ENCODE data around the gene TASP1.
A peak's percentile ranks its signal among the peaks of the same experiment; 100 is the strongest.

The TASP1 gene

DNA sequence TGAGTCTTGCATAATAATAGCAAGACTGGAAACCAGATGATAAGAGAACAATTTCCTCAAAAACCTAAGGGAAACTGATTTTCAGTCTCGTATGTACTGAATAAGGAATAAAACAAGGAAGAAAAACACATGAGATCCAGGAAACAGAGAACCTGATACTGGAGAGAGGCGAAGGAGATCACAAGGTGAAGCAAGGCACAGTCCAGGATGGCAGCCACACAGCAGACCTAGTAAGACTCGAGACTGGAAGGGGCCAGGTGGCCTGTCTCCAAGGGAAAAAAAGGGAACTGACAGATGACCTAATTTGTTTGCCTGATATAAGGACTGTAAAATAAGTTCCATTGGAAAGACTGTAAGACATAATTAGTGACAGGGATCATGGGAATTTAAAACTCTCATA, 71.1 kb downstream of the TASP1 start:
- no peak for DNase-seq

DNA sequence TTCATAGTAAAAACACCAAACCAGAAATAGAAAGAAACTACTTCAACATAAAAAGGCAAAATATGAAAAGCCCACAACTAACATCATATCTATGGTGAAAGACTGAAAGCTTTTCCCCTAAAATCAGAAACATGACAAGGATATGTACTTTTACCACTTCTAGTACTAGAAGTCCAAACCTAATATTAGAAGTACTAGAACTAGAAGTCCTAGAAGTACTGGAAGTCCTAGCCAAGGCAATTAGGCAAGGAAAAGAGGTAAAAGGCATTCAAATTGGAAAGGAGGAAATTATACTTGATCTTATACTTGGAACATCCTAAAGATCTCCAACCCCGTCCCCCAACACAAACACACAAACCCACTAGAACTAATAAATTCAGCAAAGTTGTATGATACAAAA, 74.9 kb downstream of the TASP1 start:
- DNase-seq: no peak

DNA sequence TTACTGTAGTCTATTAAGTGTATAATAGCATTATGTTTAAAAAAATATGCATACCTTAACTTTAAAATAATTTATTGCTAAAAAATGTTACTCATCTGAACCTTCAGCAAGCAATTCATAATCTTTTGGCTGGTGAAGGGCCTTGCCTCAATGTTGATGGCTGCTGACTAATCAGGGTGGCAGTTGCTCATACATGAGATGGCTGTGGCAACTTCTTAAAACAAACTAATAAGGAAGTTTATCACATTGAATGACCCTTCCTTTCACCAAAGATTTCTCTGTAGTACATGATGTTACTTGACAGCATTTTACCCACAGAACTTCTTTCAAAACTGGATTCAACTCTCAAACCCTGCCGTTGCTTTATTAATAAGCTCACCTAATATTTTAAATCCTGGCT, 84.0 kb downstream of the TASP1 start:
- DNase-seq: no peak

DNA sequence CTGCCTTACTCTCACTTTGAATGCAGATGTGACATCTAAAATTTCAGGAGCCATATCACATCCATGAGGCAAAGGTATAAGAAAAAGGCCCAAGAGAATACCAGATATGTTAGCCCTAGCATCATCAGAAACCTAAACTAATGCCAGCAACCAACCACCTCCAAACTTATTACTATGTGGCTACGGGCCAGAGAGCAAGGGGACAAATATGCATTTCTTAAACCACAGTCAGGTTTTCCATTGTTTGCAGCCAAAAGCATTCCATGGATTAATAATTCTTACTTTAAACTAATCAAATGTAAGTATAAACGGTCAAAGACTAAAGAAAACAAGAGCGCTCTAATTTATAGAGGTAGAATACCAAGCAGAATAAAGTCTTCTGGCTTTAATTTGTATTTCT, 84.7 kb downstream of the TASP1 start:
- no peak for DNase-seq

DNA sequence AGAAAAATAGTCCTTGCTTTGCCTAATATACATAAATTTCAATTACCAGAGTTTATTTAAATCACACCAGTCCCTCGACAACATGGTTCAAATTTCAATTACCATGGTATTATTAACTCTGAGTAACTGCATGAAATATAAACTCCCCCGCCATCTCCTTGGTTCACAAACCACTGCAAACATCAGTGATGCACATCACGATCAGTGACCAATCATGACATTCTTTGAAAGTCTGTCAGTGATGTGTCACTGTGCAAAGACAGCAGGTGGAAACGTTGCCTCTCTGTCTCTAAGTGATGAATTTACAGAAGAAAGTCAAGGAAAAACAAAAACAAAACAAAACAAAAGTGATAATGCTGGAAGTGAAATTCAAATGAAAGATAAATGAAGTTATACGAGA, 86.7 kb downstream of the TASP1 start:
- DNase-seq: no peak

DNA sequence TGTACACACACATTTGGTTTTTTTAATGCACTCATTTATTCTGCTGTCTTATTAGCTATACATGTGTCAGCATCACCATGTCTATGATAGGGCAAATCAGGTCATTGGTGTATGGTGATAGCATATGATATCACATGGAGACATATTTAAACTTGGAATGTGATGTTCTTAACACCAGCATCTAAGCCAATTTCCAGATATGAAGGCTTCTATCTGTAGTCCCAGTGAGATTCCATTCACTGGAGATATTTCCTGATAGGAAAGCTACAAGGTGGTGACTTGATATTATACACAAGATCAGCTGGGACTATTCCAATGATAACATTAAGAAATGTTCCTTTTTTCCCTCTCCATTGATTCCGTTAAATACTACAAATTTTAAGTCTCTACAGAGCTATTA, 89.3 kb downstream of the TASP1 start:
- DNase-seq: no peak

DNA sequence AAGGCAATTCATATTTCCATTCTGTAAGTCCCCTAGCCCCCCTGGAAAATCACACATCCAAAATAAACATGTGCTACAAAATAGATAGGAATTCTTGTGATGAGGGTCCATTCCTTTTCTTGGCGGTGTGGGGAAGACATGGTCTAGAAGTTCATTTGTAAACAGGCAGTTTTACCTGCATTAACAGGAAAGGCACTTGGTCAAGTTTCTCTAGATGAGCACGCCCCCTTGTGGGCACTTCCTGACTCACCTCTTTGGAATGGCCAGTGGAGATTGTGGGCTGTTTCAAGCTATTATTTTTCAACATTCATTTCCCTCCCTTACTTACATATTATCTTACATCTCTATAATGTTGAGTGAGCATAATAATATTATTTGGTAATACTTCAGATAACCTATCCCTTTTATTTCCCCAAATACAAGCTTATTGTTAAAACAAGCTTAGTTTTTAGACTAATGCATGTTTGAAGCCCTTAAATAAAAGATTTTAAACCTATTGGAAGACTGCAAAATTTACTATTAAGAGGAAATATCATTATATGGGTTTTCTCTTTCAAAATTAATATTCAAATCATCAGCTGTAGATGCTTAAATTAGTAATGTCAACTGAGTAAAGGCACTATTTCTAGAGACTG, 92.1 kb downstream of the TASP1 start:
- DNase-seq: peak; percentile 85

DNA sequence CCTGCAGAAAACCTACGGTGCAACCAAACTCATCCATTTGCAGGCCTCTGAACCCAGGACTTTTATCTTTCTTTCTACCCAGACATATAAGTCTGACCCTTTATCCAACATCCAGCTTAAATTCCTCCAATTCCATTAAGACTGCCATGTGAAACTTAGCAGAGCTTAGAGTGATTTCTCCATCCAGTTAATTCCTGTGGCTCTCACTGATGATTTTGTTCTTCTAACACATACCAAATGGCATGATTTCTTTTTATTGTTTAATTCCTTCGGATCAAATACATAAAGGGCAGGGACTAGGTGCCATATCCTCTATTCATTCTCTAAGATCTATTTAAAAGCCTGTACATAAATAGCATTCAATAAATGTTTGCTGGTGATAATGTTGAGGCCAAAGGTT, 92.9 kb downstream of the TASP1 start:
- no peak for DNase-seq

DNA sequence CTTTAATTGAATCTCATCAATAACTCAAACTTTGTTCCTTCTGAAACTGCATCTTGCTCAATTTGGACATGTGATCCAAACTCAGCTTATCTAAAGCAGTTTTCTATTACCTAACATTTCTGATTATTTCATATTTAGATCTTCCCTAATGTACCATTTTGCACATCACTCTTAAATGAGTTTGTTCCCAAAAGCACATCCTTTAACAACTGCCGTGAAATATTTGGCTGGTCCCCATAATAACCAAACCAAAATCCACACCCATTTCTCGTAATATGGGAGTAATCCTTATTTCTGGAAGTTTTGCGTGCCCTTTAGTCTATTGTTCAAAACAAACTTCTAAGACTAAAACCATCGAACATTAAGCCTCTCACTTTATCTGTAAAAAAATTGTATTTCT, 94.9 kb downstream of the TASP1 start:
- DNase-seq: no peak

DNA sequence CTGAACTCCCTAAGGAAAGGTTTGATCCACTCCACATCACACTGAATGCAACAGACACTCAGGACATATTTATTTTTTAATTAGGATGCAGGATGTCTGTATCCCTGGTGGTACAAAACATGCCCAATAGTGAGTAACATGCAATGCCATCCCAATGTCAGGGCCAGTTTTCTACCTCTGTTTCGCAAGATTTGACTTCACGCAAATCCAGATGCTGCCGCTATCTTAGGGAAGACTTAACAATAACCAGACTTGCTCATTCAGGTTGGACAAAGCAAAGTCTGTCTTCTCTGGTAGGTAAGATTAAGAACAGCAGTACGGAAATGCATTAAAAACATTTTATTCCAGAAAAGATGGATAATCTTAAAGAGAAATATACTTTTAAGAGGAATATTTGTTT, 103.1 kb downstream of the TASP1 start:
- DNase-seq: no peak

DNA sequence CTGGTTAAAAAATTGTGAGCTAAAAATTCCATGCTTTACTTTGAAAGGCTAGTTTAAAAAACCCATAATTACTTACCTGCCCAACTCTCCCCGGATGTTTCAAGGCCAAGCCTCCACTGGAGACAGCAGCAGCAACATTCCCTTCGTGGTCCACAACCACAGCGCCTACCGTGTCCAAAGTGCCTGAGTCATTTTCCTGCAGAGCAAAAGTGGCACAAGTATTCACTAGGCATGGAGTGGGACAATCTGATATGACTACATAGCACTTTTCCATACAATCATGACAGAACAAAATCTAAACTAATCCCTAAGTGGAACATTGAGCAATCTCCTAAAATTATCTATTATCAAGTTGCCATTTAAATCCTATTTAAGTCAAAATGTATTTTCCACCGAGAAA, 104.8 kb downstream of the TASP1 start:
- DNase-seq: no peak

DNA sequence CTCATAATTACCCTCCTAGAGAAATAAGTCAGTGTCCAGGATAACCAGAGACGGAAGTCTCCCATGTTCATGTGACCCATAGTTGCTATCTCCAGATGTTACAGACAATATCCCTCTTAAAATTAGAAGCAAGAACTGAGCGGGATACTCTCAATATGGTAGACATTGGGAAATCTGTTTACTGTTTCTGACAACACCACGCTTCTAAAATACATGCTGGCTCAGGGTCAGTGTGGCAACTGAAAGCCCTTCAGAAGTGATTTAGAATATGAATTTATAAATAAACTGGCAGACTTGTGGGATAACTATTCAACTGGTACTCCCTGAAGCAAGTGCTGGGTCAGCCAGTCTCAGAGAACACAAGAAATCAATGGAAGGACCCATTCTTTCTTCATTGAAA, 108.6 kb downstream of the TASP1 start:
- DNase-seq: no peak

DNA sequence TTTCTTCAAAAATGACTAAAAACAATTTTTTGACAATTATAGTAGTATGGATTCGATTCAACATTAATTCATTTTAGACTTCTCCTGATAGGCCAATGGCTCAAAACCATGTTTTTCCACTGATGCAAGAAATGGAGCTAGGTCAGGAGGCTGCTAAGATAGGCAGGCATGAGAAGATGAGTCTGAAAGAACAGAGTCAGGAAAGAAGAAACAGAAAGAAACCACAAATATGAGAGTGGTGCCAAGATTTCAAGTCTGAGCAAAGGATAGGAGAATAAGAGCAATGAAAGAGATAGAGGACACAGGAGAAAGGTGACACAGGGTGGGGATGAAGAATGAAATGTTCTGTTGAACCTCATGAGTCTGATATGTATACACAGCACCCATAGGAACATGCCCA, 112.2 kb downstream of the TASP1 start:
- no peak for DNase-seq

DNA sequence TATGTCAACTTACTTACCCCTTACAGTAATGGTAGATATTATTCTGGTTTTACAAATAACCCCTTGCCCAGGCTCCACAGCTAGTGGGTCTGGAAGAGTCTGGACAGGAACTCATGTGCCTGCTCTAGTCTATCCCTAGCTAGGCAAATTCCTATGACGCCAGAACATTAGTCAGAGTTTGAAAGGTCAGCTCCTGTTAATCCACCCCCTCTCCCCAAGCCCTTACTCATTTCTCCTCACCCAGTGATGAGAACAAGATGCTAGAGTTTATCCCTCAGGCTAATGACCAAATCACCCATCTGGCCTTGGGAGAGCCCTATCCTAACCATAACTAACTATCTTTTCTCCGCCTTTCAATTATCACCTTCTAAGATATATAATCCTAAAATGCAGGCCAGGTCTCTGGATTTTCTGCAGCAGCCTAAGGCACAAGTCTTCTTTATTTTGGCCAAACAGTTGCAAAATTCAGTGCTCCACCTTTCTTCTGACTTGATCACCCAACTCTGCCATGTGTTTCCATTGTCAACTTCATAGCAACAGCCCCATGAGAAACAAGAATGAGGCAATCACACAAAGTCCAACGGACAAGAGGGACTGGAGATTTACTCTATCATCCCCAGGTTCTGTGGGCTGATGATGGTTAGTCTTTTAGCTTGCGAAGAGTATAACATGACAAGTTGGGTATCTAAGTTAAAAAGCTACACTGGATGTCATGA, 113.3 kb downstream of the TASP1 start:
- no peak for DNase-seq

DNA sequence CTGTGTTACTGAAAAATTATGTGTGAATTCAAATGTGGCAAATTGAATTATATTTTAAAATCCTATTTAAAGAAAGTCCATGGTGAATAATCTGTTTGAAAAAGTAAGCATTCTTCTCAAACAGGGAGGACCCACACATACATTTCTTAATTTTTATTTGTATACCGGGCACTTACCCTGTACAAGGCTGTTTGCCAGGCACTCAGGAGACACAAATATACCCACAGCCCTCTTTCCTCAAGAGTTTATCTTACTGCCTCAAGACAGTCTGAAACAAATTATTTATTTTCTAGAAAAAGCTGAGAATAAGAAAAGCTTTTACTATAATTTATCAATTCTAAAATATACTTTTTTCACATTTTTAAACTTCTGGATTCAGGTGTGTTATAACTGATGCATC, 114.4 kb downstream of the TASP1 start:
- DNase-seq: no peak

DNA sequence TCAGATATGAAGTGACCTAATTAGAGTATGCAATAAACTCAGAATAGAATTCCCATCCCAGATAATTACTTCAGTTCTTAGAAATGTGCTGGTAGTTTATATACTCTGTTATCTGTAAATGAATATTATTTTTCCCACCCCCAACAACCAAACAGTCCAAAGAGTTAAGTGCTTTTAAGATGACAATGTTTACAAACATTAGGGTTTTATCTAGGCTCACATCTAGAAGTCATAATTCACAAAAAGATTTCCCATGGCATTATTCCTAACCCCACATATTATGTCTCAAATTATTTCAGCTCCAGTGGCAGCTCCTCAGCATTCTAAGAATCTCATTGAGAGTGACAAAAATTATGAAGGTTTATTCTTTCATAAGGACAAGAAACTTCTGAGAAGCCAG, 120.9 kb downstream of the TASP1 start:
- no peak for DNase-seq

DNA sequence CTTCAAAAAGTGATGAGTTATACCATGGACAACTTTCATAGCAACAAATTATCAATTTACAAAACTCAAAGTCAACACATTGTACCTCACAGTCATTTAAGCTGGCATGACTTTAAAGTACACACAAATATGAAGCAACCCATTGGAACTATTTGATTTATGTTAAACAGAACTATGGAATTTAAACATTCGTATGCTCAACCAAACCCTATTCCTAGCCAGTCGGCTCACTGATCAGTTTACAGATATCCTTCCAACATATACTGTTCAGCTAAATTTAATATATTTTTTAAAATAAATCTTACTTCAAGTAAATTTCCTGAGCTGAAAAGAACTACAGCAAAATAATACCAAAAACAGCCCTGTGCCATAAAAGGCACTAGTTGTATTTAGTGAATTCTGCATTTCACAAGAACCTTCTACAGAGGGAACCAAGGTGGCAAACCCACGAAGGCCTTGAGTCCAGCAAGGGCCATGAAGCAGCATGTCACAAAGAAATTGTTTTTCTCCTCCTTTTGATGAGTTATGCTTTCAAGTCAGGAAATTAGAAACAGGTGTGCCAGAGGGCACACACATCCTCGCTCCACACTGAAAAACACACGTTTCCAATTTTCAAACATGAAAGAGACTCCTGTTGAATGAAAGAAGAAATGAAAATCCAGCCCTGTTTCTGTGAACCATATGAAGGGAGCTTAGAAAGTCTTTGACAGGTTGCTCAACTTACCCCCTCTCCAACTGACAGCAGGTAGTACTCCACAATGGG, 122.8 kb downstream of the TASP1 start:
- DNase-seq: no peak

DNA sequence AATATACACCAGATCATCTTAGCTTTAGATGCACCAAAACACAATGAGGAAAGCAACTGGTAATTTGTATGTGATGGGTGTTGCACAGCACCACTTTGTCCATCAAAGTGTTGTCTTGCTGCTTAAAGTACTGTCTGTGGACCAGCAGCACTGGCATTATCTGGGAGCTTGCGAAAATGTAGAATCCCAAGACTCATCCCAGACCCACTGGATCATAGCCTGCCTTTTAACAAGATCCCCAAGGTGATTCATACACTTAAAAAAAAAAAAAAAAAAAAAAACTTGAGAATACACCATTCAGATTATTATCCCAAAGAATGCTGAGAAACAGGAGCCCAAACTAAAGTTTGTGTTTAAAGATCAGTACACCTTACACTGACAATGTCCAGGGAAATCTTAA, 123.4 kb downstream of the TASP1 start:
- DNase-seq: no peak

DNA sequence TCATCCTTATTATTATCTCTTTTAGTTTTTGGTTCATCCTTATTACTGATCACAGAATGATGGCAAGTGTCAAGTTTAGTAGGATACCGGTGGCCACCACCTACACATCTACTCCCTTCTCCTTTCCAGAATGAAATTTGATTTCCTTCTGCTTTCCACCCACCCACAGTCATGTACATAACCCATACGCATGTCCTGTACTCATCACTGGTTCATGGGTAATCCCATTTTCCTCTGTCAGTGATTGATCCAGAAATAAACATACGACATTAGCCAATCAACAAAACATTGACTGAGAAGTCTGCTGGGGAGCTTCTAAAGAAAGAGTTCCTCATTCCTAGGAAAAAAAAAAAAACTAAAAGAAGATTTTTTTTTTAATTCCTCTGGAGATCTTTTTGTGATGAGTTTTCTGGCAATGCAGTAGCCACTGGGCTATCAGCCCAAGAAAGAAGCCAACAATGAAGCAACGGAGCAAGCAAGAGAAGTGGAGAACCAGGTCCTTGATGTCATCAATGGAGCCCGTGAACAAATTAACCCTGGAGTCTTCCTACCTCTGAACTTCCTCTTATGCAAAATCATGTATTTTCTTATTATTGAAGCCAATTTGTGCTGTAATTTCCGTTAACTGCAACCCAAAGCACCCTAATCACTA, 127.8 kb downstream of the TASP1 start:
- DNase-seq: no peak

DNA sequence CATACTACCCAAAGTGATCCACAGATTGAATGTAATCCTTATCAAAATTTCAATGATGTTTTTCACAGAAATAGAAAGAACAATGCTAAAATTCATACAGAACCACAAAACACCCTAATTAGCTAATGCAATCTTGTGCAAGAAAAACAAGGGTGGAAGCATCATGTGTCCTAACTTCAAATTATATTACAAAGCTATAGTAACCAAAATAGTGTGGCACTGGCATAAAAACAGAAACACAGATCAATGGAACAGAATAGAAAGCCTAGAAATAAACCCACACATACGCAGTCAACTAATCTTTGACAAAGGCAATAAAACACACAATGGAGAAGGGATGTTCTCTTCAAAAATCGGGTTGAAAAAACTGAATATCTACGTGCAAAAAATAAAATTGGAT, 131.1 kb downstream of the TASP1 start:
- DNase-seq: no peak

DNA sequence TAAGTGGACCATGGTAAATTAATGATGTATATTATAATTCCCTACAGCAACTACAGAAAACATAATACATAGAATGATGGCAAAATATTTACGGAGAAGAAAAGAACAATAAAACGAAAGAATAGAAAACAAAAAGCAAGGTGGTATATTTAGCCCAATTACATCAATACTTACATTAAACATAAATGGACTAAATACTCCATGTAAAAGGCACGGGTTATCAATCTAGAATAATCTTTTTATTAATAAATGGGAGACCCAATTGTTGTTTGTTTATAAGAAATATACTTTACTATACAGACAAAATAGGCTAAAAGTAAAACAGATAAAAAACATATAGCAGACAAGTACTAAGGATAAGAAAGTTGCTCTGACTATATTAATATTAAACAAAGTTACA, 137.2 kb downstream of the TASP1 start:
- no peak for DNase-seq

DNA sequence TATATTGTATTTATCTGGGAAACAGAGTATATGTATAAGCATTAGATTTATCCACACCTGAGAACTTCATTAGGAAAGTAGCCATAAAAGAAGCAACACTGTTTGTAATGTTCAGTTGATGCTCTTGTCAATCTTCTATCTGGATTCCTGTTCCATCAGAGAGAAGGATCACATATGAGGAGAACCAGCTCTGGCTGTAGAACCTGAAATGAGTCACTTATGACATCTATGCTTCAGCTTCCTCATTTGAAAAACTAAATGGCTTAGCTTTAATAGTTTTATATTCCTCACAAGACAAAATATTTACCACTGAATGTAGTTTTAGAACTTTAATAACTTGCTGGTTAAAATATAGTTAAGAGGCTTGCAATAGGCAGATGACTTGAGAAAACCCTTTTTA, 144.7 kb downstream of the TASP1 start:
- DNase-seq: no peak

DNA sequence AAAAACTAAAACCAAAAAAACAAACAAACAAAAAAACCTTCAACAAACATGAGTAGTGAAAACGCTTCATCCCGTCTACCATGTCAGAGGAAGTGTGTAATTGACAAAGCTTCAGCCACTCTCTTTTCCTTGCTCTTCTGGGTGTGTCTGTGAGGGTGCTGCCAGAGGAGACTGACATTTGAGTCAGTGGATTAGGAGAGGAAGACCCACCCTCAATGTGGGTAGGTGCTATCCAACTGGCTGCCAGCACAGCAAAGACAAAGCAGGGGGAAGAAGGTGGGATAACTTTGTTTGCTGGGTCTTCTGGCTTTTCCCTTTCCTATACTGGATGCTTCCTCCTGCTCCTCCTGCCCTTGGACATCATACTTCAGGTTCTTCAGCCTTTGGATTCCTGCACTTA, 145.6 kb downstream of the TASP1 start:
- DNase-seq: no peak

DNA sequence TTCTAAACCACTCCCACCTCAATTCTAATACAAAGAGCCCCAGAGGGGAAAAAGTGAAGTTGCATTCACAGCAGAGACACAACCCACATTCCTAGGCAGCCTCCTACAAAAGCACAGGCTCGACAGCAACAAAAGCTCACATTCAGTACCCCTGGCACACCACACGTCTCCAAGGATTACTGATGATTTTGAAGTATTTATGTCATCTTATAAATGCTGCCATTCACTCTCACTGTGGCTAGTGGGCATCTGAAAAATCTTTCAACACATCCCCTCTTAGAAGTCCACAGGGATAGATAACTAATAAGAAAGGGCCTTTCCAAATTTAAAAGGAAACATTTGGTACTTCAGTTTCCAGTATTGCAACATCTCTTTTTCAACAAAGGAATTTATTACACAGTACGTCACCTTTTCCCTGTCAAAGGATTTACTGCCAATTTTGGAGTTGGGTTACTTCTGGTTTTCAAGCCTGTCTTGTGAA, 146.7 kb downstream of the TASP1 start:
- DNase-seq: no peak

All from activated CD8-positive, alpha-beta memory T cell treated with anti-CD3 and anti-CD28 coated beads for 24 hours (primary cell).